NK-92 treated with Interleukin-12 subunit alpha and Interleukin-12 subunit beta, amount 100 ng/mL, for 24 hours (cell line): ENCODE measurements around the gene CAPNS1.
"Not testable (repeated sequence)": the region's sequence is repeated elsewhere in the genome, so short reads cannot be mapped to it uniquely, and the experiment has no call there.

Source experiments
- DNase-seq: peaks from one replicate; lab custom pipeline; 2025; lab: John Stamatoyannopoulos, UW

CAPNS1 gene

GRCh38 chr19:36114721-36115452 lies 25.0 kb upstream of the CAPNS1 start, which contains the start of gene POLR2I:
Gene POLR2I (minus strand): TSS chr19:36114875. CDS start chr19:36114856, 19 bp downstream.
- peak; percentile 100 for DNase-seq

DNA sequence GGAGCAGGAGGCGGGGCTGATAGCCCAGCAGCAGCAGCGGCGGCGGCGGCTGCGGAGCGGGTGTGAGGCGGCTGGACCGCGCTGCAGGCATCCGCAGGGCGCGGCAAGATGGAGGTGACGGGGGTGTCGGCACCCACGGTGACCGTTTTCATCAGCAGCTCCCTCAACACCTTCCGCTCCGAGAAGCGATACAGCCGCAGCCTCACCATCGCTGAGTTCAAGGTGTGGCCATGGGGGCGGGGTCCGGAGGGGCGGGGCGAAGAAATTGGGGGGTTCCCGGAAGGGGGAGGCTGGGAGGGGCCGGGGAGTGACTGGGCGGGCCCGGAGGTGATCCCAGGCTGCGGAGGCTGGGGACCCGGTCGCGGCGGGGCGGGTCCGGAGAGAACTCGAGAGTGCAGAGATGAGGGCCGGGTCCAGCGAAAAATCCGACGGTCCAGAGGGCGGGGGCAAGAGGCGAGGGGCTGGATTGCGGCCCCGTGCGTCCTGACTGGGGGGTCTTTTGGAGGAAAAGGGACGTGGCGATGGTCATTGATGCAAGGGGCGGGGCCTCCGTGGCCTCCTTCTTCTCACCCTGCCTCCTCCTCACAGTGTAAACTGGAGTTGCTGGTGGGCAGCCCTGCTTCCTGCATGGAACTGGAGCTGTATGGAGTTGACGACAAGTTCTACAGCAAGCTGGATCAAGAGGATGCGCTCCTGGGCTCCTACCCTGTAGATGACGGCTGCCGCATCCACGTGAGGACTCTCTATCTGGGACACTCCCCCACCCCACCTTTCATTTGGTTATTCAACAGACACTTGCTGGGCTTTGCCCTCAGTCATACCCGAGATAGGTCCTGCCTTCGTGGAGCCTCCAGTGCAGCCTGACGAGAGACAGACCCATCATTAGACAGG lies 24.2 kb upstream of the CAPNS1 start, which contains the start of gene TBCB:
Gene TBCB, plus strand, starts transcription at position 16 of the 891 bp plus-strand sequence. Its CDS starts 93 bp downstream, at position 109.
- DNase-seq: peak; percentile 93

DNA sequence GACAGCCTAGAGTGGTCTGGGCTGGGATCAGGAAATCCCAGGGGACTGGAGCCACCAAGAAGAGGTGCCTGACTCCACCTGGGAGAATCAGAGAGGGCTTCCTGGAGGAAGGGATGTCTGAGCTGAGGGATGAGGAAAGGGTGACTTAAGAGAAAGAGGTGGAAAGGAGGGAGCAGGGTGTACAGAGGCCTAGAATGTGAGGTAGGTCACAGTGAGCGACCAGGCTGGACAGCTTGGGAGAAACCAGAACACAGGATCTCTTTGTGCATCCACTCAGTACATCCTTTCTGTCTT lies 23.6 kb upstream of the CAPNS1 start:
- no peak for DNase-seq

DNA sequence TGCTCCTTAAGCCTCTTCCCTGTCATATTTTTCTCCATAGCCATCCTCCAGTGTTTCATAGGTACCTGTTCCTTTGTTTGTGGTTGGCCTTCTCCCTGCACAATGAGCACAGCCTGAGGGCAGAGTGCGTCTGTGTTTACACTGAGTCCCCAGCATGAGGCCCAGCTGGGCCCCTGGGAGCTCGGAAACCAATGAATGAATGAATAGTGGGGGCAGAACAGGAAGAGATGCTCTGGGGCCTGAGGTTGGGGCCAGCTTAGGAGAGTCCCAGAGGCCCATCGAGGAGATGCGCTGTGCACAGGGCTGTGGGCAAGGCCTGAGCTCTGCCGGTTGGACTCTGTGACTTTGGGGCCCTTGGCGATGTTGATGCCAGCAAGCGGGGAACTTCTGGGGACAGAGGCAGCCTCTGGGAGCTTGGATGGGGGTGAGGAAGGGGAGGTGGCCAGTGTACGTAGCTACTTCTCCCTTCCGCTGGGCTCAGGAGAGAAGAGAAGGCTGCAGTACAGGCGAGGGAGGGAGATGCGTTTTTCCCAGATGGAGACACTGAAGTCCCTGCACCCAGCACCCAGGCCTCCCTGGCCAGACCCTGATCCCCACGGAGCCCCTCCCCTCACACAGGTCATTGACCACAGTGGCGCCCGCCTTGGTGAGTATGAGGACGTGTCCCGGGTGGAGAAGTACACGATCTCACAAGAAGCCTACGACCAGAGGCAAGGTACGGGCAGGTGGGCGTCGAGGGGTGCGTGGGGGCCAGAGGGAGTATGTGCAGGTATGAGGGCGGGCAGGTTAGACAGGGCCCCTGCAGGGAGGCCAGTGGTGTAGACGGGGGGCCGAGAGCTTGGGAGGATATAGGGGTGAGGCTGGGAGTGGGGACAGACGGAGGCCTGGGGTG lies 19.5 kb upstream of the CAPNS1 start:
- no peak for DNase-seq

DNA sequence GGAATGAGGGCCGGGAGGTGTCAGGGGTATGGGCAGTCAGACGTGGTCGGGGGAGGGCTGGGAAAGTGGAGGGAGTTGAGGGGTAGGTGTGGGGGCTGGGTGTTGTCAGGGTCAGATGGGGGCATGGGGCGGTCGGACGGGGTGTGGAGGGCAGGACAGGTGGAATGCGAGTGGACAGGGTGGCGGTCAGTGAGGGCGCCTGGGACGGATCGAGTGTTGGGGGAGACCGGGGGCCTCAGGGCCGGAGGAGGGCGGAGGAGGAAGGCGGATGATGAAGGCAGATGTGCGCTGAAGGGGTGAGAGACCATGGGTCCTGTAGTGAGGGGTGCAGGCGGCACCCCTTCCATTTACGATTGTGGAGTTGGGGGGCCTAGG lies 18.9 kb upstream of the CAPNS1 start:
- no peak for DNase-seq

DNA sequence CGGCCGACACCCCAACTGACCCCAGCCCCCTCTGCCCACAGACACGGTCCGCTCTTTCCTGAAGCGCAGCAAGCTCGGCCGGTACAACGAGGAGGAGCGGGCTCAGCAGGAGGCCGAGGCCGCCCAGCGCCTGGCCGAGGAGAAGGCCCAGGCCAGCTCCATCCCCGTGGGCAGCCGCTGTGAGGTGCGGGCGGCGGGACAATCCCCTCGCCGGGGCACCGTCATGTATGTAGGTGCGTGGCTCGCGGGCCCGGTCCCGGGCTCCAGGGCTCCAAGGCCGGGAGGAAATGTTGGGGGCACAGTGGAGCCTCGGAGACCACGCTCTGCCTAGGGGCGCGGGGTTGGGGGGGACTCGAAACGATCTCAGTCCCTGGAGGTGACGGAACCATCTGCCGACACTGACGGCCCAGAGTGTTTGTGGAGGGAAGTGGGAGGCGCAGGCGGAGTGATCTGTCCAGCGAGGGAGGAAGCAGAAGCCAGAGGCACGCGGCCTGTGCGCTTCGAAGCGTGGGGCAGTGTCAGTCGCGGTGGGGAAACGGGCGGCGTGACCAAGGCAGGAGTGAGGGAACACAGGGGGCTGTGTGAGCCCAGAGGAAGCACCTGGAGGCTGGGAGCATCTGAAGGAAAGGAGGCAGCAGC lies 18.3 kb upstream of the CAPNS1 start:
- no peak for DNase-seq

GRCh38 chr19:36125557-36125956 lies 14.3 kb upstream of the CAPNS1 start:
- DNase-seq: no peak

DNA sequence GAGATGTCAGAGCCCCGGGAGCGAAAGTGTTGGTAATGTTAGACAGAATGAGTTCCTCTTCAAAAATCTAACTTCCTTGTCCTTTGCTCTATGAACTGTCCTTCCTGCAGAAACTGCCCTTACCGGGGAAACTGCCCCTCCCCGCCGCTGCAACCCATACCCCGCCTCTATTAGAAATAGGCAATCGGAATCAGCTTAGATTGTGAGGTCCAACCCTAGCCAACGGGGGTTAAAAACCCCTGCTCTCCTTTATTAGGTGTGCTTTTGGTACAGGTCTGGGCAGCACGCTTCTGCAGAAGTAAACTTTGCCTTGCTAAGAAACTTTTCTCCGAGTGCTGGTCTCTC lies 11.5 kb upstream of the CAPNS1 start:
- no peak for DNase-seq

DNA sequence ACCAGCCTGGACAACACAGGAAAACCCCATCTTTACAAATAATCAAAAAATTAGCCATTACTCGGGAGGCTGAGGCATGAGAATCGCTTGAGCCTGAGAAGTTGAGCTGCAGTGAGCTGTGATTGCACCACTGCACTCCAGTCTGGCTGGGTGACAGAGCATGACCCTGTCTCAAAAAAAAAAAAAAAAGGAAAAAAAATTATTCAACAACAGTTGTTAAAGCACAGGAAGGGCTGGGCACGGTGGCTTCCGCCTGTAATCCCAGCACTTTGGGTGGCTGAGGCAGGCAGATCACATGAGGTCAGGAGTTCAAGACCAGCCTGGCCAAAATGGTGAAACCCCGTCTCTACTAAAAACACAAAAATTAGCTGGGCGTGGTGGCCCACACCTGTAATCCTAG lies 8.6 kb upstream of the CAPNS1 start:
- not testable (repeated sequence) for DNase-seq

DNA sequence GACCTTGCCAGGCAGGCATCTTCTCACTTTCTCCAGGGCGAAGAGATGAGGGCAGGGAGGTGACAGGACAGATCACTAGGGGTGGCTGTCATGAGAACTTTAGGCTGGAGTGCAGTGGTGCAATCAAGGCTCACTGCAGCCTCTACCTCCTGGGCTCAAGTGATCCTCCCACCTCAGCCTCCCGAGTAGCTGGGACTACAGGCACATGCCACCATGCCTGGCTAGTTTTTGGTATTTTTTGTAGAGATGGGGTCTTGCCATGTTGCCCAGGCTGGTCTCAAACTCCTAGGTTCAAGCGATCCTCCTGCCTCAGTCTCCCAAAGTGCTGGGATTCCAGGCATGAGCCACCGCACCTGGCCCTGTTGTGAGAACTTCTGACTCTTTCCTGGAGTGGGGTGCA lies 5.0 kb upstream of the CAPNS1 start:
- not testable (repeated sequence) for DNase-seq

DNA sequence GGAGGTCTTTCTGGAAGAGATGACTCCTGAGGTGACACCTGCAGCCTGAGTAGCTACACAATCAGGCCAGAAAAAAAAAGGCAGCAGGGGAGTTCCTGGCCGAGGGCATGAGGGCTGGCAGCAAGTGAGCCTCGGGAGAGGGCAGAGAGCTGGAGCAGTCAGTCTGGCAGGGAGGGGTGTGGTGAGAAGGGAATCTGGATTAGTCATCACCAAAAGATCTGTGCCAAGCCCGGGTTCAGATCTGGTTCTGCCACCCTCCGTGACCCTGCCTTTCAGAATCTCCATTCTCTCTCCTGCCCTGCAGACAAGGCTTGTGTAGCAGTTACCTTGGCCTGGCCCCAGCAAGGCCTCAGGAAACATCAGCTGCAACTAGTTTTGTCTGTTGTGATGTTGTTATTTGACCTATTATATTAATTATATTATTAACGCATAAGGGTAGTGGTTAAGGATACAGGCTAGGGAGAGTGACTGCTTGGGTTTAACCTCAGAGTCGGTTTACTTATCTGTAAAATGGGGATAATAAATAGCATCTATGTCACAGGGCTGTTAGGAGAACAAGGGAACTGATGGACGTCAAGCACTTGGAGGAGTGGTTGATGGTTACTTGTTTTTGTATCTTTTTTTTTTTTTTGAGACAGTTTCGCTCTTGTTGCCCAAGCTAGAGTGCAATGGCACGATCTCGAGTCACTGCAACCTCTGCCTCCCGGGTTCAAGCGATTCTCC lies 2.7 kb upstream of the CAPNS1 start:
- no peak for DNase-seq

DNA sequence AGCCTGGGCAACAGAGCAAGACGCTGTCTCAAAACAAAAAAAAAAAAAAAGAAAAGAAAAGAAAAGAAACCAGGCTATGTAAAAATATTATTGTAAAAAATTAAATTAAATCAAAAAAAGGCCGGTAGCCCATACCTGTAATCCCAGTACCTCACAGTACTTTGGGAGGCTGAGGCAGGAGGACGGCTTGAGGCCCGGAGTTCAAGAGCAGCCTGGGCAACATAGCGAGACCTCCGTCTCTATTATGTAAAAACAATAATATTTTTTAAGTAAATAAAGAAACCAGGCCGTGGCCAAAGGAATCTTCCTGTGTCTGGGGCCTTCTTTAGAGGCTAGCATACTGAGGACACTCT lies 770 bp upstream of the CAPNS1 start:
- no peak for DNase-seq

GRCh38 chr19:36140304-36141038 lies 605 bp downstream of the CAPNS1 start:
- DNase-seq: peak; percentile 63

DNA sequence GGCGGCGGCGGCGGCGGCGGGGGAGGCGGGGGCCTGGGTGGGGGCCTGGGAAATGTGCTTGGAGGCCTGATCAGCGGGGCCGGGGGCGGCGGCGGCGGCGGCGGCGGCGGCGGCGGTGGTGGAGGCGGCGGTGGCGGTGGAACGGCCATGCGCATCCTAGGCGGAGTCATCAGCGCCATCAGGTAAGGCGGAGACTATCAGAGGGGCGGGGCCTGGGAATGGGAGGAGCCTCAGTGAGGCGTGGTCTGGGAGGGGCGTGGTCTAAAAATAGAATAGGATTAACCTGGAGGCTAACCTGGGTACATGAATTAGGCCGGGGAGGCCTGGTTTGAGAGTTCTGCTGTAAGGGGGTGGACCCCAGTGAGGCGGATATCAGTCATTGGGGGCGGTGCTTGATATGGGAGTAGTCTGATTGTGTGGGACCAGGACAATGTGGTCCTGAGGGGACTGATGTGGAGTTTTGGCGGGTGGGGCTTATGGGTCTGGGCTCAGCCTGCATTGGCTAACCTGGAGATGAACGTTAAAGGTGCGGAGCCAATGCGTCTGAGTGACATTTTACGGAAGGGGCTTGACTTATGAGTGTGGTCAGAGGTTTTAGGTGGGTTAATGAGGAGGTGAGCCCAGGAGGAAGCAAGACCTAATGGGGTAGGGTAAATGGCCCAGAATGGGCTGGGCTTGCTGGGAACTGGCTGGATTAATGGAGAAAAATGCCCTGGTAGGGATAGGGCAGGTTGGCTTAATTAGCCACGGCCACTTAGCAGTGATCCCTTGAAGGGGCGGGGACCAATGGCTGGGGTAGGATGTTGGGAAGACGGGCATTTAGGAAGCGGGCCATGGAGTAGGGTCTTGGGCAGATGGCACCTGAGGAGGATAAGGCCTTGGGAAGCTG lies 1.4 kb downstream of the CAPNS1 start:
- DNase-seq: peak; percentile 79

- DNase-seq: no peak
Observed at GRCh38 chr19:36142046-36142445, 2.2 kb downstream of the CAPNS1 start.

- DNase-seq: no peak
Observed at GRCh38 chr19:36142496-36142895, 2.6 kb downstream of the CAPNS1 start.

GRCh38 chr19:36144624-36145023 lies 4.8 kb downstream of the CAPNS1 start:
- no peak for DNase-seq

DNA sequence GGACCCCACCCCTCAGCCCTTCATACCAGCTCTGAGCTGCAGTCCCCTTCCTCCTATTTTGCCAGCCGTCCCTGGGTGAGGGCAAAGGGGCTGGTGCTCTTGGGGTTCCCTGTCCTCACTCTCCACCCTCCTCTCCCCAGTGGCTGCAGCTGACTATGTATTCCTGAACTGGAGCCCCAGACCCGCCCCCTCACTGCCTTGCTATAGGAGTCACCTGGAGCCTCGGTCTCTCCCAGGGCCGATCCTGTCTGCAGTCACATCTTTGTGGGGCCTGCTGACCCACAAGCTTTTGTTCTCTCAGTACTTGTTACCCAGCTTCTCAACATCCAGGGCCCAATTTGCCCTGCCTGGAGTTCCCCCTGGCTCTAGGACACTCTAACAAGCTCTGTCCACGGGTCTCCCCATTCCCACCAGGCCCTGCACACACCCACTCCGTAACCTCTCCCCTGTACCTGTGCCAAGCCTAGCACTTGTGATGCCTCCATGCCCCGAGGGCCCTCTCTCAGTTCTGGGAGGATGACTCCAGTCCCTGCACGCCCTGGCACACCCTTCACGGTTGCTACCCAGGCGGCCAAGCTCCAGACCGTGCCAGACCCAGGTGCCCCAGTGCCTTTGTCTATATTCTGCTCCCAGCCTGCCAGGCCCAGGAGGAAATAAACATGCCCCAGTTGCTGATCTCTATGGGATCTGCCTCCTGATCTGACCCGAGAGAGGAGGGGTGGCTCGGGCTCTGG lies 10.0 kb downstream of the CAPNS1 start:
- no peak for DNase-seq

DNA sequence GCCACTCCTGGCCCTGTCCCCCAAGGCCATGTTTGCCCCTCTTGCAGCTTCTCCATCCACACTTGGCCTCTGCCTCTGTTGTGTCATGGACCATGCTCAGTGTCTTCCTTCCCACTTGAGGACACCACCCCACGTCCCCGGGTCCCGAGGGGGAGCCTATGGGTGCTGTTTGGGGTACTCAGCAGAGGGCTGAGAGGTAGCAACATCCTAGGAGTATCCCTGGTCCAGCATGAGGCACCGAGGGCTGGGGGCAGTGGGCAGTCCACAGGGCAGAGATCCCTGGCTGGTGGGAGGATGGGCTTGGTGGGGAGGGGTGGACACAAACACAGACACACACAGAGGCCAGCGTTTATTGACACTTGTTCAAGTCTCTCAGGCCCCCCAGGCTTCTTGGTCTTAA lies 10.7 kb downstream of the CAPNS1 start:
- DNase-seq: no peak
